Measurements from ENCODE around the gene LTBP3.

DNA sequence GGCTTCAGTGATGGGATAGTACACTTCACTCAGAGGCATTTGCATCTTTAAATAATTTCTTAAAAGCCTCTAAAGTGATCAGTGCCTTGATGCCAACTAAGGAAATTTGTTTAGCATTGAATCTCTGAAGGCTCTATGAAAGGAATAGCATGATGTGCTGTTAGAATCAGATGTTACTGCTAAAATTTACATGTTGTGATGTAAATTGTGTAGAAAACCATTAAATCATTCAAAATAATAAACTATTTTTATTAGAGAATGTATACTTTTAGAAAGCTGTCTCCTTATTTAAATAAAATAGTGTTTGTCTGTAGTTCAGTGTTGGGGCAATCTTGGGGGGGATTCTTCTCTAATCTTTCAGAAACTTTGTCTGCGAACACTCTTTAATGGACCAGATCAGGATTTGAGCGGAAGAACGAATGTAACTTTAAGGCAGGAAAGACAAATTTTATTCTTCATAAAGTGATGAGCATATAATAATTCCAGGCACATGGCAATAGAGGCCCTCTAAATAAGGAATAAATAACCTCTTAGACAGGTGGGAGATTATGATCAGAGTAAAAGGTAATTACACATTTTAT lies 54.7 kb downstream of the LTBP3 start:
- TF ChIP-seq POLR2A (IDR thresholded peaks at IDR 0.05; ENCODE audit: extremely low read depth, insufficient read length): no peak
- TF ChIP-seq, protein P1, sequence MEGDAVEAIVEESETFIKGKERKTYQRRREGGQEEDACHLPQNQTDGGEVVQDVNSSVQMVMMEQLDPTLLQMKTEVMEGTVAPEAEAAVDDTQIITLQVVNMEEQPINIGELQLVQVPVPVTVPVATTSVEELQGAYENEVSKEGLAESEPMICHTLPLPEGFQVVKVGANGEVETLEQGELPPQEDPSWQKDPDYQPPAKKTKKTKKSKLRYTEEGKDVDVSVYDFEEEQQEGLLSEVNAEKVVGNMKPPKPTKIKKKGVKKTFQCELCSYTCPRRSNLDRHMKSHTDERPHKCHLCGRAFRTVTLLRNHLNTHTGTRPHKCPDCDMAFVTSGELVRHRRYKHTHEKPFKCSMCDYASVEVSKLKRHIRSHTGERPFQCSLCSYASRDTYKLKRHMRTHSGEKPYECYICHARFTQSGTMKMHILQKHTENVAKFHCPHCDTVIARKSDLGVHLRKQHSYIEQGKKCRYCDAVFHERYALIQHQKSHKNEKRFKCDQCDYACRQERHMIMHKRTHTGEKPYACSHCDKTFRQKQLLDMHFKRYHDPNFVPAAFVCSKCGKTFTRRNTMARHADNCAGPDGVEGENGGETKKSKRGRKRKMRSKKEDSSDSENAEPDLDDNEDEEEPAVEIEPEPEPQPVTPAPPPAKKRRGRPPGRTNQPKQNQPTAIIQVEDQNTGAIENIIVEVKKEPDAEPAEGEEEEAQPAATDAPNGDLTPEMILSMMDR (IDR thresholded peaks at IDR 0.05; ENCODE audit: low read depth, low read length): no peak
- TF ChIP-seq, protein P2, sequence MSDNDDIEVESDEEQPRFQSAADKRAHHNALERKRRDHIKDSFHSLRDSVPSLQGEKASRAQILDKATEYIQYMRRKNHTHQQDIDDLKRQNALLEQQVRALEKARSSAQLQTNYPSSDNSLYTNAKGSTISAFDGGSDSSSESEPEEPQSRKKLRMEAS (IDR thresholded peaks at IDR 0.05; ENCODE audit: low read depth, low read length): no peak
